Measurements from ENCODE around the gene TMEM198. TPM values are rescaled to one million over a fixed set of nuclear protein-coding genes. Genes with fewer than 3 reads are reported as not detected.

The TMEM198 gene
- total and polyA plus RNA-seq, 9 of the 15 experiments (the other 6 are each of a cell fraction or from before 2014, with no cell fraction given) = 0.03 to 3.8 (median 1.0) TPM

GRCh38 chr2:219495531-219496122, 48.2 kb upstream of the TMEM198 start (continued):
- TF ChIP-seq MGA (IDR thresholded peaks at IDR 0.05) (peak; percentile 68; the same call in 1 of the 2 replicates), MAX (CRISPR knock-in tag; IDR thresholded peaks at IDR 0.05) (peak; percentile 39; the same call in 1 of the 2 replicates), NR1H2 (CRISPR knock-in tag; IDR thresholded peaks at IDR 0.05) (no peak), ZBTB7A (IDR thresholded peaks at IDR 0.05; ENCODE audit: borderline replicate concordance, control insufficient read depth, low read depth, low read length) (0 out of 2 replicates have a peak, but pooled peaks have one; percentile 48), ZNF592 (IDR thresholded peaks at IDR 0.05) (peak; percentile 60), RAD51 (IDR thresholded peaks at IDR 0.05; ENCODE audit: borderline replicate concordance, low read depth) (peak; percentile 84), ETS2 (tag; IDR thresholded peaks at IDR 0.05; ENCODE audit: borderline replicate concordance, poor library complexity, severe bottlenecking) (no peak), ATF7 (IDR thresholded peaks at IDR 0.05) (0 out of 2 replicates have a peak, but pooled peaks have one; percentile 16), RCOR1 (IDR thresholded peaks at IDR 0.05; ENCODE audit: borderline replicate concordance in 1 of 2, low read depth in 2 of 2, low read length in 2 of 2) (0 out of 4 replicates have a peak, but pooled peaks of 1 of the 2 experiments have one; percentile 28), HDAC6 (IDR thresholded peaks at IDR 0.05; ENCODE audit: low read depth, low read length) (no peak)

Measured in K562 (cell line).